M059J (cell line): ENCODE data around the gene CDC6. TPM values are rescaled to one million over a fixed set of nuclear protein-coding genes. Genes with fewer than 3 reads are reported as not detected.
A peak's percentile ranks its signal among the peaks of the same experiment; 100 is the strongest.

ENCODE experiments used
- DNase-seq: peaks from one replicate; pipeline ENCODE4 v3.0.0-alpha.2; 2012; ENCODE audit warnings: low read depth
- total RNA-seq: library from RNA; depleted of rRNA; stranded (reverse); fragments of >200 nt; shearing (Covaris generic); gene quantifications from 2 replicates; pipeline ENCODE4 v1.2.3, GENCODE V29; 2014; rRNA removed

The CDC6 gene, protein sequence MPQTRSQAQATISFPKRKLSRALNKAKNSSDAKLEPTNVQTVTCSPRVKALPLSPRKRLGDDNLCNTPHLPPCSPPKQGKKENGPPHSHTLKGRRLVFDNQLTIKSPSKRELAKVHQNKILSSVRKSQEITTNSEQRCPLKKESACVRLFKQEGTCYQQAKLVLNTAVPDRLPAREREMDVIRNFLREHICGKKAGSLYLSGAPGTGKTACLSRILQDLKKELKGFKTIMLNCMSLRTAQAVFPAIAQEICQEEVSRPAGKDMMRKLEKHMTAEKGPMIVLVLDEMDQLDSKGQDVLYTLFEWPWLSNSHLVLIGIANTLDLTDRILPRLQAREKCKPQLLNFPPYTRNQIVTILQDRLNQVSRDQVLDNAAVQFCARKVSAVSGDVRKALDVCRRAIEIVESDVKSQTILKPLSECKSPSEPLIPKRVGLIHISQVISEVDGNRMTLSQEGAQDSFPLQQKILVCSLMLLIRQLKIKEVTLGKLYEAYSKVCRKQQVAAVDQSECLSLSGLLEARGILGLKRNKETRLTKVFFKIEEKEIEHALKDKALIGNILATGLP
- total RNA-seq, result 37.5 and 48.9 TPM in 2 replicates

DNA sequence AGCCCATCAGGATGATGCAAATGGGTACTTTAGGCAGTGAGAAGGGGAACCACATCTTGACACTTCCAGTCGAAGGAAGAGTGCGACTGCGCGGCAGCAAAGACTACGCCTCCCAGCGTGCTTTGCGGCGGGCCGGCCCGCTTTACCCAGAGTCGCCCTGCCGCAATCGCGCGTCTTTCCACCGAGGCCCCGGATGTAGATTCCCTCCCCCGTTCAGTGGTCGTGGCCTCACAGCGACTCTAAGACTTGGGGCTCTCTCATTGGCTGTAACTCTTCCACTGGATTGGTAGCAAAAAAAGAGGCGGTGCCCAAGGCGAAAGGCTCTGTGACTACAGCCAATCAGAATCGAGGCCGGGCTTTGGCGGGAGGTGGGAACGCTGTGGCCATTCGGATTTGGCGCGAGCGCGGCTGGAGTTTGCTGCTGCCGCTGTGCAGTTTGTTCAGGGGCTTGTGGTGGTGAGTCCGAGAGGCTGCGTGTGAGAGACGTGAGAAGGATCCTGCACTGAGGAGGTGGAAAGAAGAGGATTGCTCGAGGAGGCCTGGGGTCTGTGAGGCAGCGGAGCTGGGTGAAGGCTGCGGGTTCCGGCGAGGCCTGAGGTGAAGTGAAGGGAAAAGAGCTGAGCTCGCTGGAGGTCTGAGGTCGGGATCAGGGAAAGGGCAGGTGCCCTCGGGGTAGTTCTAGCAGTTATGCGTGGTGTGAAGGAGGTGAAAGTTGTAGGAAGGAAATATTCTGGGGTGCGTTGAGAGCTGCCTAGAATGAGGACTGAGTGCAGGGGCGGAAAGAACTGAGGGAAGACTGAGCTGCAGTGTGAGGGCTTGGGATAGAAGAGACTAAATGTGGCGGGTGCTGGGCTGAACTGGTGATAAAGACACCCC, at the start of gene CDC6:
CDC6 (plus strand) TSS at position 386 of the 876 bp plus-strand sequence. CDS start 1,542 bp downstream, outside the sequence.
- DNase-seq, result peak; percentile 99

DNA sequence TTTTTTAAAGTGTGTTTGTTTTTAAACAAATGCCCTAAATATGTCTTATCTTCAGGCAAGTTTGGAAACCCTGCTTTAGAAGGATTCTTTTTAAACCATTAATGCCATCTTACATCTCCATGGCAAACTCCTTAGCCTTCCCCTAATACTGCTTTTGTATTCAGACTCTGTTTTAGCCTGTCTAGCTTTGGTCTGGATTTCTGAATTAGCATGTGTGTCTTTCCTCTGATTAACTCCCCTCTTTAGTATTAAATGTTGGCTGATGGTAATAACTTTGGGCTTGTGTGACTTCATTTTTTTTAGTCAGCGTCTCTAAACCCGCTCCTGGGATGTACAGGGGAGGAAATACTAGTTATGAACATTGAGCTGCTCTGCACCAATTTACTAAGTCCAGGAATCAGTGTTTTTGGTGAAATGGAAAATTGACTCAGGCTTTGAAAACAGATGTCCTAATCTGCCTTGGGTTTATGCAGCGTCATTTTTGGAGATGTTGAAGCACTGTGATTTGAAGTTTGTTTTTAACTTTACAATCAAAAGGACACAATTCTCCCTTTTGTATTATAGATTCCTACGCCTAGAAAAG, 46.3 kb upstream of the CDC6 start:
- DNase-seq, result no peak

DNA sequence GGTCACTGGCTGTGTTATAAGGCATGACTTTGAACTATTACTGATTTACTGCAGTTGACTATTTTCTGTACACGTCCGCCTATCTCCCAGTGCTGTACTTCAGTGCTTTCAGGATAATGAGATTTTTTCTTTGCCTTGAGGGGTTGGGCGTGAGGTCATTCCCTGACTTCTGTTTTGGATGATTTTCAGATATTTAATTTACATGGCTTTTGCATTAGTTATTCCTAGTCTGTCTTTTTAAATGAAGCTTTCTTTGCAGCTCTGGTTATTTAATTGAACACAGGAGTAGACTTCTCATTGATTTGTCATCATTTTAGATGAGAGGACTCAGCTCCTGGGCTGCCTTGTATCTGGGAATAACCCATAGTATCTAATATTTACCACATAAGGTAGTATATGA, 44.9 kb upstream of the CDC6 start:
- no peak for DNase-seq

DNA sequence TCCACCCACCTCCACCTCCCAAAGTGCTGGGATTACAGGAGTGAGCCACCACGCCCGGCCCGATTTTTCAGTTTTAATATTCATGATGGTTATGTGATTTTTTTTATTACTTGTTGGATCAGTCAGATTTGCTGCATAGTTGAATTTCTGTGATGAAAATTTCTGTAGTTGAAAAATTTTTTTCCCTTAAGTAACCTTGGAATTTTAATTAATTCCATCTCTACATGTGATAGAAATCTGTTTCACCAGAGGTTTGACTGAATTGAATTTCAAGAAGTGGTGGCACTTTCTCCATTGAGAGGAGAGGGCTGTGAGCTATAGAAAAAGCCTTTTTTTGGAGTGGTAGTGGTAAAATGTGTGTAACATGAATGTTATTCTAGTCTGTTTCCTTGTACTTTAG, 43.9 kb upstream of the CDC6 start:
- DNase-seq, result no peak

DNA sequence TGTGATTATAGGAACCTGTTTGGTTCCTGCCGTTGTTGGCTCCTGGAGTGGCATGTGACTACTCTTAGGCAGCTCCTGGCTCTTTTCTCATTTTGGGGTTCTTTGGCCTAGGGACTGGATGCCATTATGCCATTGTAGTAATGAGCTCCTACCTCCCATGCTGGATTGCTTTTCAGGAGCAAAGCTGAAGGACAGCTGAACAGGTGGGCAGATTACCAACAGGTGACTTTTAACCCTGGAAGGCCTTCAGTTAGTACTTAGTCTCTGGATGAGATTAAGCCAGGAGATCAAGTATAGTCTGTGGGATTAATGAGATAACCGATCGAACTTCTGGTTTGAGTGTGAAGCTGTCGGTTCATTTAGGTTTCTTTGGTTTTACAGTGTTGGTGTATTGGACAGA, 43.4 kb upstream of the CDC6 start:
- no peak for DNase-seq

DNA sequence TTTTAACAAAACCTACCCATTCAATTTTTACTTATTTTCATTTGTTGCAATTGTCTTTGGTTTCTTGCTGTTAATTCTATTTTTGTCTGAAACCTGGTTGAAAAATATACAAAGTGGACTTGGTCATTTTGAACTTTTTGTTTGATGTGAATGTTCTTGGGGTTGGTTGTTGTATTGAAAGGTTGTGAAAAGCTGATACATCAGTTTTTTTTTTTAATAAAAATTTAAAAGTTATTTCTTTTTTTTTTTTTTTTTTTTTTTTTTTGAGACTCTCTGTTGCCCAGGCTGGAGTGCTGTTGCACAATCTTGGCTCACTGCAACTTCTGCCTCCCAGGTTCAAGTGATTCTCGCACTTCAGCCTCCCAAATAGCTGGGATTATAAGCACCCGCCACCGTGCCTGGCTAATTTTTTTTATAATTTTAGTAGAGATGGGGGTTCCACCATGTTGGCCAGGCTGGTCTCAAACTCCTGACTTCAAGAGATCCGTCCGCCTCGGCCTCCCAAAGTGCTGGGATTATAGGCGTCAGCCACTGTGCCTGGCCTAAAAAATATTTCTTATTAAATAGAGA, 39.7 kb upstream of the CDC6 start:
- DNase-seq, result no peak

DNA sequence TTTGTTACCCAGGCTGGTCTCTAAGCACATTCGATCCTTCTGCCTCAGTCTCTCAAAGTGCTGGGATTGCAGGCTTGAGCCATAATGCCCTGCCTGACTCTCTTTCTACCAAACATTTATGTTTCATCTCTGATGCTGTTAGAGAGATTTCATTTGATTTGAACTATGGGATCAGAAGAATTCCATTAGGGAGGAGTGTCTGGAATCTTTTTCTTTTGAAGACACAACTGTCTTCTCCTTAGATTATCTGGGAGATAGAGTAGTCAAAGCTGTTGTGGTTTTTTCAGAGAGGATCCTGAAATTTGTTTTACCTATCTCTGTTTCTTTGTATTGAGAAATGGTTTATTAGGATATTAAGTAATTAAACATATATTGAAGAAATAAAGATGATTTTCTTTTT, 39.2 kb upstream of the CDC6 start:
- no peak for DNase-seq

DNA sequence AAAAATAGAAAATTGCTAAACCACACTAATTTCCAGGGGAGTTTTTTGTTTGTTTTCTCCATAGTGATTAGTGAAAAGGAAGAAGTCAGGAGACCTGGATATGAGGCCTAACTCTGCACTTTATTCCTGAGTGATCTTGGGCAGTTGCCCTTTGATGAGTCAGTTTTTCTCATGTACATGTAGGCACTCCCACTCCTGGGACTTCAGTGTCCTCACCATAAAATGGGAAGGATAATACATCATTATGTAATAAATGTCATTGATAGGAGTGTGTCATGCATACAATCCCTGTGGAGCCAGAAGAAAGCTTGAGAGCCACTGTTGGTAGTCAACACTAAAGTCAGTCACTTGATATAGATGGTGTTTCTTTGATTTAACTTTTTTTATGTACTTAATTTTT, 36.1 kb upstream of the CDC6 start:
- peak; percentile 96 for DNase-seq

DNA sequence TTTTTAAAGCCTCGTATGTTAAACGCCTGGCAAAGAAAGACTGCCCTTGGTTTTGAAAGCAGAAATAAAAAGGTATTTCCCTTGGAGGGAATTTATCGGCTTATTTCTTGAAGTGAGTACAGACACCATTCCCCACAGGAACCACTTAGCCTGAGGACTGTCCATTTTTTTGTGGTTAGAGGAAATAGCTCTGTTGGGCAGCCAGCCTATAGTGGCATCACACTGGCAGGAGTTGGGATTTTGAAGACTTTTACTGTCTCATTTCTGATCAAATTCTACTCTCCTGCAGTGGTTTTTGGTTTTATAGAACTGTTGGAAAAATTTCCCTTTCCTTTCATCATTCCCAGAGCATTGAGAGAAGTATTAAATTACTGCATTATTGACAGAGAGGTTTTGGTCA, 34.1 kb upstream of the CDC6 start:
- peak; percentile 77 for DNase-seq

DNA sequence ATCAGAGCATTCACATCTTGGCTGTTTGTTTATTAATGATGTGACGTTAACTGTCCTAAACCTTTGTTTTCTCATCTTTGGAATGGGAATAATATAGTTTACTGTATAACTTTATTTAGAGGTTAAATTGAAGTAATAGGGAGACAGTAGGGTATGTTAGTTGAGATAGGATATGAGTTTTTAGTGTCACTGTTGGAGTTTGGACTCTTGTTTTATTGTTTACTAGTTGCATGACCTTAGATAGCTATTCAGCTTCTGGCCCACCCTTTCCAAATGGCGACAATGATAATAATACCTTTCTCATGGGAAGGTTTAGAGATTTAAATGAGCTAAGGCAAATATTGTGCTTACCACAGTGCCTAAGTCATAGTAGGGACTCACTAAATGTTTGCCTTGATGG, 28.2 kb upstream of the CDC6 start:
- no peak for DNase-seq

DNA sequence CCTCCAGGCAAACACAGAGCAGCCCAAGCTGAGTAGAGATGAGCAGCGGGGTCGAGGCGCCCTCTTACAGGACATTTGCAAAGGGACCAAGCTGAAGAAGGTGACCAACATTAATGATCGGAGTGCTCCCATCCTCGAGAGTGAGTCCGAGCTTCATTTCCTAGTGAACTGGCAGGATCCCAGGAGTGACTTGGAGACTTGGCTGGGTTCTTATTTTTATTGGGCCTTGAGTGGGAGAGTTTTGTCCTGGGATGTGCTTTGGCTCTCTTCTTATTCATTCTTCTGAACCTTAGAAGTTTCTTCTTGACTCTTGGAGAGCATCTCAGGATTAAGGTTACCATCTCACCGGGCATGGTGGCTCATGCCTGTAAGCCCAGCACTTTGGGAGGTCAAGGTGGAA, 27.2 kb upstream of the CDC6 start:
- DNase-seq, result no peak

DNA sequence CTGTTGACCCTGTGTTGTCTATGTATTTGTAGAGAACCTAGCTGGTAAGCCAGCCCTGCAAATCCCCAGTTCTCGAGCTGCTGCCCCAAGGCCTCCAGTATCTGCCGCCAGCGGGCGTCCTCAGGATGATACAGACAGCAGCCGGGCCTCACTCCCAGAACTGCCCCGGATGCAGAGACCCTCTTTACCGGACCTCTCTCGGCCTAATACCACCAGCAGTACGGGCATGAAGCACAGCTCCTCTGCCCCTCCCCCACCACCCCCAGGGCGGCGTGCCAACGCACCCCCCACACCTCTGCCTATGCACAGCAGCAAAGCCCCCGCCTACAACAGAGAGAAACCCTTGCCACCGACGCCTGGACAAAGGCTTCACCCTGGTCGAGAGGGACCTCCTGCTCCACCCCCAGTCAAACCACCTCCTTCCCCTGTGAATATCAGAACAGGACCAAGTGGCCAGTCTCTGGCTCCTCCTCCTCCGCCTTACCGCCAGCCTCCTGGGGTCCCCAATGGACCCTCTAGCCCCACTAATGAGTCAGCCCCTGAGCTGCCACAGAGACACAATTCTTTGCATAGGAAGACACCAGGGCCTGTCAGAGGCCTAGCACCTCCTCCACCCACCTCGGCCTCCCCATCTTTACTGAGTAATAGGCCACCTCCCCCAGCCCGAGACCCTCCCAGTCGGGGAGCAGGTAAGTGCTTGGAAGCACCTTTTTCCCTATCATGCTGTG, 23.1 kb upstream of the CDC6 start:
- no peak for DNase-seq

DNA sequence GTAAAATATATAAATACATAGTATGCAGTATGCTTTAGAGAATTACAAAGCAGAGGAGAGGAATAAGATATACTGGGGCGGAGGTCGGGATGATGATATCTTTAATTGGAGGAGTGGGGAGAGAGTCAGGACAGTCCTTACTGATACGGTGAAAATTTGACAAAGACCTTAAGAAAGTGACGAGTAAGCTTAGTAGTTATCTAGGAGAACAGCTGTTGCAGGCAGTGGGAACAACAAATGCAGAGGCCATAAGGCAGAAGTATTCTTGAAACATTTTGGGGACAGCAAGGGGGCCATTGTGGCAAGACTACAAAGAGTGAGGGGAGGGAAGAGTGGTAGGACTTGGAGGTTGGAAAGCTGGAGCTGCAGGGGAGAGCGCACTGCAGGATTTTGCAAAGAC, 22.3 kb upstream of the CDC6 start:
- no peak for DNase-seq

DNA sequence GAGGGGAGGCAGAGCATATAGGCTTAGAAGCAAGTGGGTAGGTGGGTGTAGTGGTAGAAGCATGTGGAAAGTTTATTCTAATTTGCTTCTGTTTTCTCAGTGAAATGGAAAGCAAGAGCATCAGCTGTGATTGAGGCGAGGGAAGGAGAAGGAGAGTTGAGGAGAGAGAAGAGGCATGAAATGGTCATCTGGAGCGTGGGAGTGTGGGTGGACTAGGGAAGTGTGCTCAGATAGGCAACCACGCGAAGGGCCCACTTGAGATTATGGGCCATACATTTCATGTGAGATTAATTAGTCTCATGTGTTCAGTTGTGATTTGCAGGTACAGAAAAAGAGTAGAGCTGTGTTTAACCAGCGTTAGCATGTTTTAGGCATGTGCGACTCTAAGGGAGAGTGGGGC, 20.8 kb upstream of the CDC6 start:
- no peak for DNase-seq

DNA sequence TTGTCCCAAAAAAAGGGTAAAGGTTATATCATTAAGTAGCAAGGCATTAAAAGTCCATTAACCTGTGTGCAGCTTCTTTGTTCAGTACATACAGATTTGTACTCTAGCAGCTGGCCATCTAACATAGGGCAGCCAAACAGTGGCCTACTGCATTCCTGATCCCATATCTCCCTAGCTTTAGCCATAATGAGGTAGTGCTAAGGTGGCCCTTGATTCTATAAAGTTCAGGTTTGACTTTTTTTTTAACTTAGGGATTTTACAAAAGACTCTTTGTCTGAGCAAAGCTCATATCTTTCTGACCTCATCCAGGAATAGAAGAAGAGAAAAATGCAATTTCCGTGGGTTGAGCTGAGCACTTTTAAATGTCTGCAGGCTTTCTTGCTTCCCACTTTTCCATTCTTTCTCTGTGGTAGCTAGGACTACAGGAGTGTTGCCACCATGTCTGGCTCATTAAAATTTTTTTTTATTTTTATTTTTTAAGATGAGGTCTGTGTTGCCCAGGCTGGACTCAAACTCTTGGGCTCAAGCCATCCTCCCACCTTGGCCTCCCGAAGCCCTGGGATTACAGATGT, 19.5 kb upstream of the CDC6 start:
- DNase-seq, result no peak

DNA sequence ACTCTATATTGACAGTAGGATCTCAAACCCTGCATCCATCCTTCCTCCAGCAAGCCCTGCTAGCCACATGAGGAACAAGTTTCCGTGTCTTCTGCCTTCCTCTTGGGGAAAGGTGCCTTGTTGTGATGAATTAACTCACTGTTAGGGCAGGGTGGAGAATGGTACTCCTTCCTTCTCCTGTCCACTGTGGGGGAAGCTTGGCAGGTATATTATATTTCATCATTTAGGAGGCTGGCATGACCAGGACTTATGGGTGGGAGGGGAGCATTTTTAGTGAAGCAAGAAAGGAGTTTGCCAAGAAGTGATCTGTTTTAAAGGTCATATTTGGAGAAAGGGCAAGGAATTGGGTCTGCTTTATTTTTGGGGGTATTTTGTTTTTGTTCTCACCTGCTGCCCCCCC, 9.3 kb upstream of the CDC6 start:
- no peak for DNase-seq

DNA sequence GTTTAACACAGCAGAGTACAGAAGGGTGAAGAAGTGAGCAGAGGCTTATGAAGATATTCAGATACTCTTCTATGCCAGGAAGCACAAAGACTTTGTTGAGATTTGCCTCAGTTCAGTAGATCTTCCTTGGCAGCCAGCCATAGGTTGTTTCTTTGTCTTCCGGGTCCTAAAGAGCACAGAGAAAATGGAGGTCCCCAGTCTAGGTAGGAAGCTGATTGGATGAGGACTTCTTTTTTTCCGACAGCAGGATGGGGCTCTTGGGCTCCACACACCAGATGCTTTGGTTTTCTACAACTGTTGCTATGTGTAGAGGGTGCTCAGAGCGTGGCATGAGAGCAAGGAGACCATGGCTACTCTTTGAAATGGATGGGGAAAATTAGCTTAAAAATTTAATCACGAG, 8.3 kb upstream of the CDC6 start:
- no peak for DNase-seq

DNA sequence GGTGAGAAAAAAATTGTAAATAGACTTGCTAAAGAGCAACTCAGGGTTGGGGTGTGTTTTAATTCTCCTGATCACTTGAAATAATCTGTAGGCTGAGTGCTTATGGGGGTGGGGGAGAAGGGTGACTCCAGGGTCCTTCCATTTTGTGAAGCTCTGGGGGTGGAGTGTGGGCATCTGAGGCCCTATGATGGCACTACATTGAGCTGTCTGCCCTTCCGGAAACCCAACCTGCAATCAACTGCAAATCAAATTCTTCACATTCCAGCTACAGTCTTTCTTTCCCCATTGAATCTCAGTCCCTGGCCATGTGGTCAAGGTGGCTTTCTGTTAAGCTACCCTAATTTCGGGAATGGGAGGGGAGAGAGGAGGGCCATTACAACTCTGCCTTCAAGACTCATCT, 6.0 kb upstream of the CDC6 start:
- peak; percentile 51 for DNase-seq

DNA sequence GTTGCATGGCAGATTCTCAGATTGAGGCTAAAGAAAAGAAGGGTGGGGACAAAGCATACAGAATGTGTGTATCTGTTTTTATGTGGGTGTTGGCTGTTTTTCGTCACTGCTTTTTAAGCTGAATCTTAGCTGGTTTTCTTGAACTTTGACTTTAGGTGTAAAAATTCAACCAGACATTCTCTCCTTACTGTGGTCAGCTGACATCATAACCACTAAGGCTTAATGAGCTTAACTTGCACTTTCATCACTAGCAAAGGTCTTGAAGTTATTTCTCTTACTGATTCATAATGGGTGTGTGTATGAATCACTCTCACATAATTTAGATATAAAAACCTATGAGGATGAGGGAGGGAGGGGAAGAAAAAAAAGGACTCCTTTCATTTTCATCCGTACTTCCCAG, 4.0 kb upstream of the CDC6 start:
- DNase-seq, result peak; percentile 95

DNA sequence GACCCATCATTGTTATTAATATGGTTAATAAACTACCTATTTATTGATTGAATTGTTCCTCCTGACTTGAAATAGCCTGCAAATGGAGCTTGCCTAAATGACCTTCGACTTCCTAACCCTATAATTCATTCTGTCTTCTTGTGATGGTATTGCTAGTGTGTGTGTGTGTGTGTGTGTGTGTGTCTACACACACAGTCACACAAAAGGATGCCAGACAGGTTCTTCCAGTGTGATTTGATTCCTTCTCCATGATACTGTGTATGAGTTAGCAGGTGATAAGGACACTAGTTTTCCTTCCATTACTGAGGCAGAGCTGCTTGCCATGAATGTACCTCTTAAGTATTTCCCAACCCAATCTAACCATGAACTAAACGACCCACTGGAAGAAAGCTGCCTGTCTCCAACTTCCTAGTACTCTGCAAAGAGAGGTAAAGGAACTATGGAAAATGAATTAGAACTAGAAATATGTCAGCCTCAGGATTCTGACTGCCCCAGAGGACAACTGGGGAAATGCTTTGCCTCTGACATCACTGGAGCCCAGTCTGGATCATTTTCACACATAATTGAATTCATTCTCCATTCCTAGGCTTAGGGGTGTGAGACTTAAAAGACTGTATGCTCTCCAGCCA, 3.5 kb upstream of the CDC6 start:
- peak; percentile 73 for DNase-seq
